Epithelial cell of proximal tubule (primary cell): ENCODE results near the gene AP3B1. TPM values are rescaled to one million over a fixed set of nuclear protein-coding genes. Genes with fewer than 3 reads are reported as not detected.

Experiments used
- DNase-seq: peaks from one replicate; pipeline ENCODE4 v3.0.0-alpha.2; 2011; ENCODE audit warnings: low read depth
- H3K4me3 ChIP-seq: 2 replicates; pipeline ENCODE4 v1.5.1; 2011; ENCODE audit warnings: low read depth, mild to moderate bottlenecking, low read length
- total RNA-seq: library from RNA; depleted of rRNA; stranded (reverse); fragments of >200 nt; gene quantifications from 2 replicates; pipeline ENCODE4 v1.2.3, GENCODE V29; 2015
- TF ChIP-seq, protein P1 (sequence below): conservative IDR thresholded peaks from 2 replicates; pipeline ENCODE4 v1.5.1; 2012; ENCODE audit warnings: low read depth, mild to moderate bottlenecking, low read length

AP3B1 gene
- total RNA-seq, 1 donor from 2014 or later: 47.1 TPM

- no peak overlapping the region for H3K4me3 ChIP-seq
- no peak for DNase-seq
- TF ChIP-seq, protein P1, sequence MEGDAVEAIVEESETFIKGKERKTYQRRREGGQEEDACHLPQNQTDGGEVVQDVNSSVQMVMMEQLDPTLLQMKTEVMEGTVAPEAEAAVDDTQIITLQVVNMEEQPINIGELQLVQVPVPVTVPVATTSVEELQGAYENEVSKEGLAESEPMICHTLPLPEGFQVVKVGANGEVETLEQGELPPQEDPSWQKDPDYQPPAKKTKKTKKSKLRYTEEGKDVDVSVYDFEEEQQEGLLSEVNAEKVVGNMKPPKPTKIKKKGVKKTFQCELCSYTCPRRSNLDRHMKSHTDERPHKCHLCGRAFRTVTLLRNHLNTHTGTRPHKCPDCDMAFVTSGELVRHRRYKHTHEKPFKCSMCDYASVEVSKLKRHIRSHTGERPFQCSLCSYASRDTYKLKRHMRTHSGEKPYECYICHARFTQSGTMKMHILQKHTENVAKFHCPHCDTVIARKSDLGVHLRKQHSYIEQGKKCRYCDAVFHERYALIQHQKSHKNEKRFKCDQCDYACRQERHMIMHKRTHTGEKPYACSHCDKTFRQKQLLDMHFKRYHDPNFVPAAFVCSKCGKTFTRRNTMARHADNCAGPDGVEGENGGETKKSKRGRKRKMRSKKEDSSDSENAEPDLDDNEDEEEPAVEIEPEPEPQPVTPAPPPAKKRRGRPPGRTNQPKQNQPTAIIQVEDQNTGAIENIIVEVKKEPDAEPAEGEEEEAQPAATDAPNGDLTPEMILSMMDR: no peak
Measured at GRCh38 chr5:77974576-77974975, 319.9 kb downstream of the AP3B1 start.

GRCh38 chr5:77973253-77973609 is 321.3 kb downstream of the AP3B1 start:
- TF ChIP-seq, protein P1: no peak
- no peak for DNase-seq
- H3K4me3 ChIP-seq: no peak overlapping the region

- peak overlapping the region; percentile 45 for H3K4me3 ChIP-seq
- TF ChIP-seq, protein P1: peak; percentile 33
- no peak for DNase-seq
Measured at GRCh38 chr5:77972469-77973252, 321.8 kb downstream of the AP3B1 start.

DNA sequence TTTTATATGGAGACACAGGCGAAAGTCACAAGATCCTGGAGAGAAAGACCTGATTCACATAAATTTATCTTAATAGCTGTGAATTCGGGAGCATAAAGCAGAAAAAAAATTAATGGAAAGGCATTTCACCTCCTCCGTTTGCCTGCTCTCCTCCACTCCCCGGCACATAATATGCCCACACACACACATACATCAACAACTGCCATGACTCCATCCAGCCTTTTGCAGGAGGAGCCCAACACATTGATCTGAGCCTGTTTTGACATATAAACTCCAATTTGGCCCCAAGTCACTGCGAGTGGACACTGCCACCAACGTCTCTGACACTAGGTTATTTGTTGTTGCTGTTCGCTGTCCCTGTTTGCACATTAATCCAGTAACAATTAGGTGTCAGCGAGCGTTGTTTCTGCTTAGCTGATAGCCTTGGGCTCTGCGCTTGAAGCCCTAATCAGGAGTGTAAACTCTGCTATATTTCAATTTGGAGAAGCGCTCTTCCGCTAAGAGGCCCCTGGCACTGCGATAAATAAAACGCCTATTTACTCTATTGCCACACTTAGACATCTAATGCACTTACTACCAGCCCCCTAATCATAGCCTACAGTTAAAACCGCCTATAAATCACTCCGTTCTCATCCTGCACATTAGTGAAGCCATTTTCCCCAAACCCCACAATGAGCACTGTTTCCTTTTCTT is 322.6 kb downstream of the AP3B1 start:
- TF ChIP-seq, protein P1: no peak
- H3K4me3 ChIP-seq: peak overlapping the region; percentile 45
- no peak for DNase-seq

DNA sequence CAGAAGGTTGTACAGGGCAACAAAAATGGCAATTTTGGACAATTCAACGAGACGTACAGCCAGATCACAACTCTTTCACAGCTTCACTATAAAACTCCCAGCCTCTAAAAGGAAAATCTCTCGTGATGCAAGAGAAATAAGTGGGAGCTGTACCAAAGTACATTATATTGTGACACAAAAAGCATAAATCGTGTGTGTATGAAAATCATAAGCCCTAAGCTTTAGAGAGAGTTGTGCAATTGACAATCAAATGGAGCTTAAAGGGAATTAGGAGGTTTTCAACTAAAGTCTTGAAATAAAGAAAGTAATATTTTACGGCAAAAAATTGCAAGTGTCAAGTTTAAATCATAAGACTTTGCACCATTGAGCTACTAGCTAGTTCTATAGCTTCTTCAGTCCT is 323.6 kb downstream of the AP3B1 start:
- TF ChIP-seq, protein P1: no peak
- H3K4me3 ChIP-seq: no peak overlapping the region

GRCh38 chr5:77963795-77964194 is 330.7 kb downstream of the AP3B1 start:
- no peak overlapping the region for H3K4me3 ChIP-seq
- TF ChIP-seq, protein P1: no peak
- no peak for DNase-seq

More for the DNA sequence above, 323.6 kb downstream of the AP3B1 start:
- no peak for DNase-seq
